Panc1 (cell line): Measurements from ENCODE around the gene COG8. TPM values are rescaled to one million over a fixed set of nuclear protein-coding genes. Genes with fewer than 3 reads are reported as not detected.

Experiments
- ATAC-seq: fragments of 200-7000 bp; cut with Tn5 transposase; 2 replicates; pipeline ENCODE4 v1.9.1; 2020; ENCODE audit warnings: mild to moderate bottlenecking, moderate library complexity
- BruUV-seq: library from RNA; stranded (reverse); fragments of 400-500 nt; replicated peaks from 2 replicates; lab custom pipeline; 2021; lab: Mats Ljungman, UMichigan
- CTCF ChIA-PET: fragments of 300-600 bp; sonication (Branson Sonifier 250); formaldehyde crosslinking; loops from one replicate; lab custom pipeline; 2022; ENCODE audit warnings: antibody characterized with exemption; lab: Charles Lee
- POLR2A ChIA-PET: fragments of 300-600 bp; sonication (Branson Sonifier 250); formaldehyde crosslinking; loops from one replicate; lab custom pipeline; 2022; ENCODE audit warnings: antibody characterized with exemption; lab: Charles Lee
- DNase-seq: peaks from one replicate; pipeline ENCODE4 v3.0.0-alpha.2; 2010; ENCODE audit warnings: low read depth, low spot score
- H3K27ac ChIP-seq: 2 replicates; pipeline ENCODE4 v1.5.1; 2011; ENCODE audit warnings: mild to moderate bottlenecking, low read length, inconsistent platforms
- H3K27me3 ChIP-seq: fragments of 200-500 bp; sonication (Bioruptor generic); 2 replicates; pipeline ENCODE4 v1.6.0; 2014; ENCODE audit warnings: low read length, inconsistent platforms; ENCODE audit not compliant: control insufficient read depth, insufficient read depth
- H3K36me3 ChIP-seq: fragments of 200-500 bp; sonication (Bioruptor generic); 2 replicates; pipeline ENCODE4 v1.5.1; 2014; ENCODE audit warnings: inconsistent platforms, mild to moderate bottlenecking, low read length, moderate library complexity; ENCODE audit not compliant: control insufficient read depth, insufficient read depth
- H3K4me1 ChIP-seq: 2 replicates; pipeline ENCODE4 v1.5.1; 2011; ENCODE audit warnings: inconsistent platforms, mild to moderate bottlenecking, low read length, moderate library complexity; ENCODE audit not compliant: control insufficient read depth, insufficient read depth
- H3K4me3 ChIP-seq, 2 experiments: 2 replicates each; pipeline ENCODE4 v1.5.1; 2011 to 2012; ENCODE audit warnings: low read depth in 2 of 2, low read length in 2 of 2, mild to moderate bottlenecking in 2 of 2, inconsistent platforms in 1 of 2, moderate library complexity in 1 of 2
- H3K9me3 ChIP-seq: fragments of 200-500 bp; sonication (Bioruptor generic); 2 replicates; pipeline ENCODE4 v1.5.1; 2014; ENCODE audit warnings: low read depth, mild to moderate bottlenecking, inconsistent platforms, low read length, moderate library complexity; ENCODE audit not compliant: control insufficient read depth, insufficient read depth
- CTCF ChIP-seq: fragments of 450-650 bp; IDR thresholded peaks from 2 replicates; pipeline ENCODE4 v1.5.1; 2017; ENCODE audit warnings: mild to moderate bottlenecking
- POLR2AphosphoS5 ChIP-seq: IDR thresholded peaks from 2 replicates; pipeline ENCODE4 v1.6.1; 2012; ENCODE audit warnings: mild to moderate bottlenecking, low read depth, low read length, moderate library complexity
- REST ChIP-seq, 2 experiments: IDR thresholded peaks; 2 replicates each; pipeline ENCODE4 v1.6.1; 2011 to 2012; ENCODE audit warnings: low read depth in 2 of 2, control low read depth in 1 of 2, low read length in 1 of 2, mild to moderate bottlenecking in 1 of 2, moderate library complexity in 1 of 2; ENCODE audit not compliant: insufficient read depth in 1 of 2
- SIN3A ChIP-seq: IDR thresholded peaks from 2 replicates; pipeline ENCODE4 v1.6.1; 2012; ENCODE audit warnings: low read depth, mild to moderate bottlenecking, low read length, moderate library complexity, borderline replicate concordance; ENCODE audit not compliant: insufficient read depth
- TCF7L2 ChIP-seq: IDR thresholded peaks from 2 replicates; pipeline ENCODE4 v1.6.1; 2011; ENCODE audit warnings: mild to moderate bottlenecking, low read depth, low read length, inconsistent platforms
- in situ Hi-C: cut with HindIII; loops from 2 replicates; pipeline ENCODE4 v1.10.0; 2016; ENCODE audit warnings: low sequenced_read_pairs, low pct_unique_long_range_greater_than_20kb
- intact Hi-C: fragments of 100-400 bp; cut with micrococcal nuclease; formaldehyde crosslinking; loops from one replicate; pipeline ENCODE4 v1.10.0; 2022; ENCODE audit not compliant: unreplicated experiment
- total RNA-seq: library from RNA; stranded (reverse); gene quantifications from one replicate; pipeline ENCODE4 v1.2.1, GENCODE V29; 2021; ENCODE audit not compliant: unreplicated experiment

The COG8 gene
- total RNA-seq, 1 experiment from 2014 or later, result 30.5 TPM

- BruUV-seq, result no TSS peak
- H3K36me3 ChIP-seq, result no peaks in the 10 kb centered on the region; the same call in 1 of the 2 replicates
- ATAC-seq, result no peak
- H3K27me3 ChIP-seq, result no peaks in the 10 kb centered on the region
- no peak for TF ChIP-seq TCF7L2
- TF ChIP-seq REST (IDR thresholded peaks at IDR 0.05; ENCODE audit: insufficient read depth in 1 of 2, low read depth in 2 of 2, low read length in 1 of 2), result no peak
- TF ChIP-seq CTCF, result no peak
- TF ChIP-seq SIN3A, result no peak
- no peak for TF ChIP-seq POLR2AphosphoS5
- intact Hi-C loops (no loop called here), in situ Hi-C loops (no loop called here)
- peaks cover 19% of the 10 kb centered on the region for H3K4me1 ChIP-seq
- no peak overlapping the region for H3K4me3 ChIP-seq
- H3K9me3 ChIP-seq, result no peaks in the 10 kb centered on the region
- POLR2A ChIA-PET, result no interaction called here
- H3K27ac ChIP-seq, result no peak overlapping the region
- CTCF ChIA-PET, result no interaction called here
- no peak for DNase-seq
These were observed 15.3 kb downstream of the COG8 start for GRCh38 chr16:69324013-69324531.

GRCh38 chr16:69323415-69323814, 15.9 kb downstream of the COG8 start:
- no peaks in the 10 kb centered on the region for H3K9me3 ChIP-seq
- H3K4me3 ChIP-seq, result no peak overlapping the region
- intact Hi-C loops, result no loop called here
- in situ Hi-C loops, result no loop called here
- DNase-seq (no peak), ATAC-seq (no peak)
- ChIA-PET POLR2A (no interaction called here), CTCF (no interaction called here)
- no peaks in the 10 kb centered on the region for H3K27me3 ChIP-seq
- H3K4me1 ChIP-seq, result peaks cover 19% of the 10 kb centered on the region
- no peak overlapping the region for H3K27ac ChIP-seq
- H3K36me3 ChIP-seq, result no peaks in the 10 kb centered on the region; the same call in 1 of the 2 replicates
- no peak for TF ChIP-seq REST (IDR thresholded peaks at IDR 0.05; ENCODE audit: insufficient read depth in 1 of 2, low read depth in 2 of 2, low read length in 1 of 2)
- no peak for TF ChIP-seq CTCF
- TF ChIP-seq POLR2AphosphoS5, result no peak
- no peak for TF ChIP-seq SIN3A
- no peak for TF ChIP-seq TCF7L2
- no TSS peak for BruUV-seq
